SH-SY5Y (cell line): ENCODE results near the gene HABP2.

Source experiments
- GATA2 ChIP-seq: IDR thresholded peaks from 2 replicates; pipeline ENCODE4 v1.6.1; 2011; ENCODE audit warnings: mild to moderate bottlenecking, low read depth, low read length
- GATA3 ChIP-seq: IDR thresholded peaks from 2 replicates; pipeline ENCODE4 v1.6.1; 2011; ENCODE audit warnings: low read depth, mild to moderate bottlenecking, low read length, moderate library complexity

Gene HABP2

GRCh38 chr10:113522460-113522859 lies 30.4 kb upstream of the HABP2 start:
- no peak for TF ChIP-seq GATA3
- no peak for TF ChIP-seq GATA2

DNA sequence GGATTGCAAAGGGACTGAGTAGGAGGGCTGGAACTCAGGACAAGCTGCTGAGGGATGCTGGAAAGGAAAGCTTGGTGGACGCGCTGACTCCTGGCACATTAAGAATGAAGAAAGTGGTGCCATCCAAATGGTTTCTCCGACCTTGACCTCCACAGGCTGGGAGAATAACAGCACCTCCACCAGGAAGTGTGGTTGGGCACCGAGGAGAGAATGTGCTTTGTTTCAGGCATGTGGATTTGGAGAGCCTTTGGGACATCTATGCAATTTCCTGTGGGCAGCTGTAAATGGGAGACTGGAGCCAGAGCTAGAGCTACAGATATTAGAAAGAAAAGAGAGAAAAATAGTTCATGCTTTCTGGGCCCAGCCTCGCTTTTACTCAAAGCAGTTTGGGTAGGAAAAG lies 29.8 kb upstream of the HABP2 start:
- TF ChIP-seq GATA3 (no peak), GATA2 (no peak)

GRCh38 chr10:113523628-113524027 lies 29.2 kb upstream of the HABP2 start:
- TF ChIP-seq GATA2: no peak
- TF ChIP-seq GATA3: no peak

GRCh38 chr10:113524120-113524519 lies 28.7 kb upstream of the HABP2 start:
- TF ChIP-seq GATA2 (no peak), GATA3 (no peak)

DNA sequence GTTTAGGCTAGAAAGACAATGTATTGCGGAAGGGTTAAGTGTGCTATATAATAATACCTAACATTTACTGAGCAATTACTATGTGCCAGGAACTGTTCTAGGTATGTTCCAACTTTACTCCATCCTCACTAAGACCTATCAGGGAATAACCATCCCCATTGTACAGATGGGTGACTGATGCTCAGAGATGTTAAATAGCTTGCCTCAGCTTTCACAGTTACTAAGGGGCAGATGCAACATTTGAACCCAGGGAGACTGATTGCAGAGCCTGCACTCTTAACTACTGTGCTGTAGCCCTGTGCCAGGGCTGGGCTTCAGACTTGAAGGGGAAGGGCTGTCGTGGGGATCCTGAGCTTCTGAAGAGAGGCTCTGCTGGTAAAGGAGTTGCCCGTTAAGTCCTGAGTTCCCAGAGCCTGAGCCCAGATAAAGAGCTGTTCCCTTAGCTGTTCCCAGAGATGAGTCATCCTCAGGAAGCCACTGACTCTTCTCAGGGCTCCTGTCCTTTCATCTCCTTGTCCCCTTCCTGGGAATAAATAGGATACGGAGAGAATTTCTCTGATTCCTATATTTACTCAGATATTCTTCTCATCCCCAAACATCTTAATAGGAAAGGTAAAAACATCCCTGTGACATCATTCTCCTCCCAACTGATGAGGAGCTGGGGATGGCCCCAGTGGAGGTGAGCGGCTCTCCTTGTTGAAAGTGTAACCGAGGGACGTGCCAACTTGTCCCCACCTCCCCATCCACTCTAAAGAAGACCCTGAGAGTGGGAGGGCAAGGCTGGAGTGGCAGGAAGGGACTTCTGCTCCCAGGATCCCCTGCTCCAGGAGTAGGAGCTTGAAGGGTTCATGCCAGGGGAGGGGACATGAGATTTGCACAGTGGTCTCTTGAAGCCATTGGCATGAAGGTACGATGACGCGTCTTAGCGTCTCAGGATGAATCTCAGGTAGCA lies 28.0 kb upstream of the HABP2 start:
- TF ChIP-seq GATA2 (no peak), GATA3 (no peak)

DNA sequence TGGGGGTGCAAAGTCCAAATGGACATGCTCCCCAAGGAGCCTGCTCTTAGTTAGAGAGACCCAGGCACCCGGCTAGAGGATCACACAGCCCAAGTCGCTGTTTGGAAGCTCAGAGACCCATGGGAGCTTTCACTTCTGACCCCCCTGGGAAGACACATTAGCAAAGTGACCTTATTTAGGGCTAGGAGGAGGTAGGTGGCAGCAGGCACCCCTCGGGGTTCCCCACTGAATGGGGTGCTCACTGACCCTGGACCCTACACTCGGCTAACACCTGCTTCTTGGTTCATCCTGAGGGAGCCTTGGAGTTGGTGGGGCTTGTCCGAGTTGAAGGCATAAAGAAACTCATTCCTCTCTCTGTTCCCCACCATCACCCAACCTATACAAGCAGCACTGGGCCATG lies 27.1 kb upstream of the HABP2 start:
- TF ChIP-seq GATA2 (no peak), GATA3 (no peak)

GRCh38 chr10:113527211-113527906 lies 25.5 kb upstream of the HABP2 start:
- TF ChIP-seq GATA2: no peak
- TF ChIP-seq GATA3: no peak

DNA sequence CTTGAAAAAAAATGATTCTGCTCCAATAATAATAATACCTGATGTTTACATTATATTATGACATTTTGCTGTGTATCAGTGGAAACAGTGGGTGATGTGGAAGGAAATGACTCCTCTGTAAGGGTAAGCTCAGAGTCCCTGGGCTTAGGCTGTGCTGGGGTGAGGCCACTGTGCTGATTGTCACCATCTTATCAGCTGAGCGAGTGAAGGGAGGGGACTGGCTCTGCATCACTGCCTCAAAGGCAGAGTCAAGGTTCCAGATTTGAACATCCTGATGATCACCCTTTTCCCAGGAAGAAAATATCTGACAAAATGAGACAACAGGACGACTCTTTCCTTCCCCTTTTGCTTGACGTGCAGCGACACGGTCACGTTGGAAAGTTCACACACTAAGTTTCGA lies 24.0 kb upstream of the HABP2 start:
- no peak for TF ChIP-seq GATA2
- no peak for TF ChIP-seq GATA3

- TF ChIP-seq GATA3: no peak
- no peak for TF ChIP-seq GATA2
Measured at GRCh38 chr10:113529575-113529974, 23.3 kb upstream of the HABP2 start.

GRCh38 chr10:113530476-113530875 lies 22.4 kb upstream of the HABP2 start:
- no peak for TF ChIP-seq GATA3
- TF ChIP-seq GATA2: no peak

DNA sequence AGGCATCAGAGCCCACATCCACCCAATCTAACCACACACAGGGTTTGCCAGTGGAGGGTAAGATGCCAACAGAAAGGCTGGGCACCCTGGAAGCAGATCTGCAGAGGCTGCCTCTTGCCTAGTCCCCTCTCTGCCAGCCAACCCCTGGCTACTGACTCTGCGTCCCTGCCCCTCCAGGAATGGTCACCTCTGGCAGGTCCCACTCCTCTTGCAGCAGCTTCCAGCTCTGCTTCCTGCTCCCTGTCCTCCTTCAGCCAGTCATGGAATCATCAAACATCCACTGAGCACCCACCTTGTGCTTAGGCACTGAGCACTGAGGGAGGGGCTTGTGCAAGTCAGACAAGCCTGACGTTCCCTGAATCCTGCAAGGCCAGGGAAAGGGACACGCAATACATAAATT lies 20.1 kb upstream of the HABP2 start:
- TF ChIP-seq GATA2 (no peak), GATA3 (no peak)

- TF ChIP-seq GATA3 (no peak), GATA2 (no peak)
Measured at GRCh38 chr10:113533801-113534200, 19.1 kb upstream of the HABP2 start.

DNA sequence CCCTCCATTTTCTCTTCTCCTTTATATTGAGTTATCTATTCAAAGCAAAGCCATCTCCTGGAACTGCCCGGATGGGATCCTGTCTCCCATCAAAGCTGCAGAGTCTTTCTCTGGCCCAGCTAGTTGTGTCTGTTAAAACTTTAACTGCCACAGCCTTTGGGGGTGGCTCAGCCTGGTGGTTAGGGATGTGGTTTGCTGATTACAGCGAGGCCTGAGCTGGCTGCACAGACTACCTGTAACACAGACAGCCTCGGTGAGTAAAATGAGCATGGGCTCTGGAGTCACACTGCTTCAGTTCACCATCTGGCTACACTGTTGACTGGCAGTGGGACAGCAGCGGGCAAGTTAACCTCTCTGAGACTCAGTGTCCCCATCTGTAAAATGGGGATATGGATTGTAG lies 18.4 kb upstream of the HABP2 start:
- TF ChIP-seq GATA2: no peak
- TF ChIP-seq GATA3: no peak

DNA sequence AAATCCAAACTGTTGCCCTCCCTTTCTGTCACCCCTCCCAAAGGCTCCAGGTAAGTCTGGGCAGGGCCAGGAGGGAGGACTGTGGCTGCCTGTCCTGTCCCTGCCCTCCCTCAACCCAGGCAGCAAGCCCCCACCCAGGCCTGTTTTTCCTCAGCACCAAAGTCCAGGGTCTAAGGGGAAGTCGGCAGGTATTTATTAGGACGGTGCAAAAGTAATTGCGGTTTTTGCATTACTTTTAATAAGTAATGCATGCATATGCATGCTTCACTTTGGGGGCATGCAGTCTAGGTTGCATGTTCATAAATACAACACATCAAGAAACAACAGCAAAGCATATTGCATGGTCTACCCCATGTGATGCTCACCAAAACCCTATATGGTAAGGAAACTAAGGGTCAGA lies 15.2 kb upstream of the HABP2 start:
- TF ChIP-seq GATA3: no peak
- no peak for TF ChIP-seq GATA2

DNA sequence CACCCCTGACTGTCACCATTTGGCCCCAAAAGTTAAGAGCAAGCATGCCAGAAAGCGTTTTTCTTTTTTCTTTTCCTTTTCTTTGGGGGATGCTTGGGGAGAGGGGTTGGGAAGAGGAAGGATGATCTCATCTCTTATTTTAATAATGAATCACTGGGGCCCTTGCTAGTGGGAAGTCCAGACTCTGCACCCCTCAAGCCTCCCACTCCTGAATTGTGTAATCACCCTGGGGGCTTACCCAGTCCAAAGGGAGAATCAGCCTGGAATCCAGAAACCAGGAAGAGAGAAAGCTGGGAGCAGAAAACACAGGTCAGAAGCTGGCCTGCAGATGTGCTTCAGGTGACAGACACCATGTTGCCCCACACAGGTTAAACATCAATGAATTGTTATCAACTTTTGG lies 14.7 kb upstream of the HABP2 start:
- no peak for TF ChIP-seq GATA2
- TF ChIP-seq GATA3: no peak

GRCh38 chr10:113539789-113540188 lies 13.1 kb upstream of the HABP2 start:
- no peak for TF ChIP-seq GATA3
- no peak for TF ChIP-seq GATA2
